Left colon (tissue), 2 donors: ENCODE measurements around the gene CKAP5. TPM values are rescaled to one million over a fixed set of nuclear protein-coding genes. Genes with fewer than 3 reads are reported as not detected.
A peak's percentile ranks its signal among the peaks of the same experiment; 100 is the strongest.
"Not testable (repeated sequence)": the region's sequence is repeated elsewhere in the genome, so short reads cannot be mapped to it uniquely, and the experiment has no call there.

ENCODE experiments used
- ATAC-seq: fragments of 200-7000 bp; cut with Tn5 transposase; one replicate; pipeline ENCODE4 v1.9.1; 2020; ENCODE audit warnings: mild to moderate bottlenecking, moderate library complexity
- DNase-seq, 2 donors: peaks; one replicate each; pipeline ENCODE4 v3.0.0-alpha.2; 2020
- intact Hi-C, 2 donors: fragments of 100-400 bp; cut with DNase I in 1 of 2; cut with micrococcal nuclease in 1 of 2; formaldehyde crosslinking; loops; one replicate each; pipeline versions ENCODE4 v1.11.2 to v1.14.0; 2022; cut with DNase I, micrococcal nuclease
- total RNA-seq, 2 donors: library from RNA; stranded (reverse); fragmentation: NEBNext Ultra II Directional; extraction: Animal tissue kit (Norgen Biotek cat#: 25700); gene quantifications; one replicate each; pipeline ENCODE4 v1.2.1, GENCODE V29; 2021
- donor health status: DM: no; HTN: no; CAD: no.
- donor health status: DM: yes; HTN: yes; CAD: no.

The CKAP5 gene
- total RNA-seq, 2 donors from 2014 or later = 50.4 to 68.0 TPM

DNA sequence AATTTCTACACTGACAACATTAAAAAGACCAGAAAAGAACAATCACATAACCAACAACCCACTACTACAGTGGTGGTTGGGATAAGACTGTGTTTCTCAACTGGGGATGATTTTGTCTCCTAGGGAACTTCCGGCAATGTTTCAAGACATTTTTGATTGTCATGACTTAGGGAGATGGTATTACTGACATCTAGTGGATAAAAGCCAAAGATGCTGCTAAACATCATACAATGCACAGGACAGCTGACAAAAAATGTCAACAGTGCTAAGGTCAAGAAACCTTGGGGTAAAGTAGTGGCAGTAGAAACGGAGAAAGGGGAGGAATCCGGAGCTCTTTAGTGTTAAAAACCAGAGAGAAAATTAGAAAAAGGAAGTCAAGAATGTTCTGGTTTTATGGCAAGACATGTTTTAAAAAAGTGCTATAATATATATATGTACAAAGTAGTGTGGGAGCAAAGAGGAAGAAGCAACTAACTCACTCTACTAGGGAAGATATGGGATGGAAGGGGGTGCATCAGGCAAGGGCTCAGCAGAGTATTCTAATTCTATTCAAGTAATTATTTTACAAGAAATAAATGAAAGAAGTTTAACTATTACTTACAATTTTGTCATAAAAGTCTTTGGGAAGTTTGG, 37.2 kb downstream of the CKAP5 start:
- intact Hi-C loops = no loop called here
- DNase-seq (no peak), ATAC-seq (peak; percentile 80)

DNA sequence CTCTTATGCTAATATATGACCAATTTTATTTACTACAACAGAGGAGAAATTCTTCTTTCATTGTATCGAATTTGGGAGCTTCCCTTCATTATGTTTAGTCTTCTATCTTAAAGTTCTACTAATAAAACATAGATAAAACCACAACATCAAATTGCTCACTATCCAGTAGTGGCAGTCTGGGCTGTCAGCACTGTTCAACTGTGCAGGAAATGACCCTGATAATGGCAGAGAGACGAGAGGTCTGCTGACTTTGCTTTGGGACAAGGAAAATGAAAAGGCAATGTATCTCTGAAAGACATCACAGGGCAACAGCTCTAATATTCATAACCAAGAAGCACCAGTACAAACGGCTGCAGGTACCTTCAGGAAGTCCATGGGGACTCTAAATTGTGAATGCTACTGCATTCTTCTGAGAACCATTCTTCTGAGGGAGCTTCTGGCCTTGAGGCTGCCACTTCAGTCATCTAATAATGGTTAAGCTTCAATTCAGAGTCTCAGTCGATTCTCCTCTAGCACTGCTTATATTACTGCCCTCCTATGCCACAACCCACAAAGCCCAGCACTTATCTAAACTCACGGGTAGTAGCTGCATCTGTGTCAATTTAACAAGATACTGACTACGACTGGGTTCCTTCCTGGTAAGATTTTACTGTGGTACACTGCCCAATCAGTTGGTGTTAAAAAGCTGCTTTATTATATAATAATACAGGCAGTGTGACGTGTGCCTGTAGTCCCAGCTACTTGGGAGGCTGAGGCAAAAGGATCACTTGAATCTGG, 44.2 kb downstream of the CKAP5 start:
- DNase-seq = no peak
- ATAC-seq = no peak
- intact Hi-C loops = no loop called here

DNA sequence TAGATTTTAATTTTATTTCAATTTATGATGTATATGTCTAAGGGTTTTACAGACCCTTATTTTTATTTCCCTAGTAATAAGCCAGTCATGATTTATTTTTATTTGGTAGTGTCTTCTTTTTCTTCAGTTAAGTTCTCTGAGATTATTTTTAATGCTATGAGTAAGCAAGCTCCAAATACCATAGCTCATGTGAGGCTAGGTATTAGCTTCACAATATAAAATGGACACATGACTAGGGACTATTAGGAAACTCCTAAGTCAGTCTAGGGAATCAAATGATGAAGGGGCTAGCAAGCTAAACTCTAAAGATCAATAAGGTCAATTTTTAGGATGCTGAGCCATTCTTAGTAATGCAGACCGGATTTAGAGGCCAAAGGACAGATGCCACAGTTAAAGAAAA, 45.9 kb downstream of the CKAP5 start:
- ATAC-seq (no peak), DNase-seq (no peak)
- intact Hi-C loops = no loop called here

DNA sequence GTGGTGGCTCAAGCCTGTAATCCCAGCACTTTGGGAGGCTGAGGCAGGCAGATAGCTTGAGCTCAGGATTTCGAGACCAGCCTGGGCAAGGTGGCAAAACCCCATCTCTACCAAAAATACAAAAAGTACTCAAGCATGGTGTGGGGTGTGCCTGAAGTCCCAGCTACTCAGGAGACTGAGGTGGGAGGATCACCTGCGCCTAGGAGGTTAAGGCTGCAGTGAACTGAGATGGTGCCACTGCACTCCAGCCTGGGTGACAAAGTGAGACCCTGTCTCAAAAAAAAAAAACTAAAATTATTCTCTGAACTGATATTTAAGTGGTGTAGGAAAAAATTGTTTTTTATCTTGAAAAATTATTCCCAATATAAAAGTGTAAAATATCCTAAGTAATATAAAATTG, 46.4 kb downstream of the CKAP5 start:
- DNase-seq, intact Hi-C loops, ATAC-seq: not testable (repeated sequence)

DNA sequence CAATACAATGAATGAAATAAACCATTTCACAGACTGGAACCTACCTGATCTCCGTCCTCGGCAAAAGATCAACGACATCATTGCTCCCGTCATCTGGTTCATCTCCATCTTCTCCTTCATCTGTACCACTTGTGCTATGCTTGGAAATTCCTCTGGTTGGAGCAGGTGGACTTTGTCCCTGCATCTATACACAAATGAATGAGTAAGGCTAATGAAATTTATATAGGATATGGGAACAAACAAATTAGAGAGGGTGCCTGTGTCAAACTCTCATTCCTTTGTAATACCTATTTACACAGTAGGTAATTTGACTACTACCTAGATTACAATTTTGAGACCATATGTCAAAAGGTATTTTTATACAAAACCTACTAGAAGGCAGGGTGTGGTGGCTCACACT, 67.7 kb downstream of the CKAP5 start:
- ATAC-seq (peak; percentile 25), DNase-seq (no peak)
- intact Hi-C loops = no loop called here

DNA sequence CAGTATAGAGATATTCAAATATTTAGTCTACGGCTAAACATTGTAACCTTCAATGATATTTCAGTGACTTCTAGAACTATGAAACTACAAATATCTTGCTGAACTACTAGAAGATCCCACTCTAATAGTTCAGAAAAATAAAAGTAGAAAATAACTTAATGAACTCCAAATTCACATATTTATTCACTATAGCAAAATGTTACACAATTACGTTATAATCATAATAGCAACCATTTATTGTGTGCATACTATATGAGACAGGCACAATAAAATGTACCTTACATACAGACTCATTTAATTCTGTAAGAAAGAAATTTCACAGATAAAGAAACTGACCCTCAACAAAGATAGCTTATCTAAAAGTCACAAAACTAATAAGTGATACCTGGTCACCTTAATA, 69.2 kb downstream of the CKAP5 start:
- DNase-seq = no peak
- no peak for ATAC-seq
- intact Hi-C loops = no loop called here

DNA sequence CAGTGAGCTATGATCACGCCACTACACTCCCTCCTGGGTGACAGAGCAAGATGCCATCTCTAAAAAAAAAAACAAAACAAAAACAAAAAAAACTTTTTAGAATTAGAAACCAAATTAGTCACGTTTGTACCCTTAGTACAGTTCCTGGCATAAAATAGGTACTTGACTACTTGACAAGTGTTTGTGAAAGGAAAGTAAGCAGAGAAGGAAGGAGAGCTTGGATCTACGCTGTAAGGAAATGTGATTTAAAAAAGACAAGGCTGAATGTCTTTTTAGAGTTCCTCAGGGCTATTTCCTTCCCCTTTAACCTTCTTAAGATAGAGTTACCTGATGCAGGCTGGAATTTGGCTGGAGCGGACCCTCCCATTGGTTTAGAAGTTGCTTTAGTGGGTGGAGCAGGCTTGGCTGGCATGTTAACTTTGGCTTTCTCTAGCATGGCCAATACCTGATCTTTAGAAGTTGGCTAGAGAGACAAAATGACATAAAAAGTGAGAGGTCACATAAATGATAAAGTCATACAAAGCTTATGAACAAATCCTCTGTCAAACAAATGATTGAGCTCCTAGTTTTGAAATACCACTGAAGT, 76.4 kb downstream of the CKAP5 start:
- ATAC-seq (no peak), DNase-seq (no peak)
- intact Hi-C loops = no loop called here

DNA sequence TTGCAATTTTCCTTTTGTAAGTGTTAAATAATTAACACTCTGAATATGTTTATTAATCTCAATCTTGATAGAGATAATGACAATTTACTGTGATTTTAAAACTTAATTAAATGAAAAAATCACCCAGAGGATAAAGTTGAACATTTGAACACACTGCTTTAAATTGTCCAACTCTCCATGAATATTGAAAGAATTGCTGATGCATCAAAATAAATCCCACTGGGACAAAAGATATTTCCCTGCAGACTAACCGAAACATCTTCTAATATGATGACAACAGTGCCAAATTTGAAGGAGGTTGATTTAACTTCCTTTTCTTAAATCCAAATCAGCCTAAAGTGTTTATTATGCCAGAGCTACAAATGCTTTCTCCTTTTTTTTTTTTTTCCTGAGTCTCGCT, 79.4 kb downstream of the CKAP5 start:
- no peak for DNase-seq
- intact Hi-C loops = no loop called here
- no peak for ATAC-seq

DNA sequence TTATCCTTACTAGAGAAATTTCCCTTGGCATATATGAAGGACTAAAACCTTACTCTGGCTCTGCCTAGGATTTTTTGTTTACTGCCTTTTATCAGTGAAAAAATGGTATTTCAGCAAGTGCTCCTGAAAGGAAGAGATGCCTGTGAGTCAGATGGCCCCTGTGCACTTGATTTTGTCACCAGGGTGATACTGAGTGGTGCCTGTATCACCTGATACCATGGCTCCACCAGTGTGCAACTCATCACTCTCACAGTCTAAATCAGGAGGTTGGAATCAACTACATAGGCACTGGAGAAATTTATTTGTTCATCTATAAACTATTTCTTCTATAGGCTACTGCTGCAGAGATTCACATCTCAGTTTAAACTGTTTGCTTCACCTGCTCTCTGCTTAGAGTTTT, 83.8 kb downstream of the CKAP5 start:
- intact Hi-C loops = no loop called here
- DNase-seq = no peak
- ATAC-seq = no peak

DNA sequence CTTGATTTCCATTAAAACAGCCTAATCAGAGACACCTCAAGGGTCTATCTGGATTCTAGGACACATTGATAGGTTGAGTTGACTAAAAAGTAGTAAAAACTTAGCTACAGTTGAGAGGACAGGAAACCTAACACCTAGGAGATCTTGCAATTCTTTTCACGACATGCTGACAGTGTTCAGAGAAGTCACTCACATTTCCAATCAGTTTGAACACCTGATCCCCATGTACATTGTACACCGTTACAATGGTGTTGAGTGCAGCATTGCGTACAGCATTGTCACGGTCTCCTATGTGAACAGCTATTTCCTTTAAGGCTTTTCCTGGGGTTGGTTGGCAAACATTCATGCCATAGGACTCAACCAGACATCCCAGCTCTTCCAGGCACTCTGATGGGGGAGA, 84.3 kb downstream of the CKAP5 start:
- DNase-seq (no peak), ATAC-seq (no peak)
- intact Hi-C loops = no loop called here

DNA sequence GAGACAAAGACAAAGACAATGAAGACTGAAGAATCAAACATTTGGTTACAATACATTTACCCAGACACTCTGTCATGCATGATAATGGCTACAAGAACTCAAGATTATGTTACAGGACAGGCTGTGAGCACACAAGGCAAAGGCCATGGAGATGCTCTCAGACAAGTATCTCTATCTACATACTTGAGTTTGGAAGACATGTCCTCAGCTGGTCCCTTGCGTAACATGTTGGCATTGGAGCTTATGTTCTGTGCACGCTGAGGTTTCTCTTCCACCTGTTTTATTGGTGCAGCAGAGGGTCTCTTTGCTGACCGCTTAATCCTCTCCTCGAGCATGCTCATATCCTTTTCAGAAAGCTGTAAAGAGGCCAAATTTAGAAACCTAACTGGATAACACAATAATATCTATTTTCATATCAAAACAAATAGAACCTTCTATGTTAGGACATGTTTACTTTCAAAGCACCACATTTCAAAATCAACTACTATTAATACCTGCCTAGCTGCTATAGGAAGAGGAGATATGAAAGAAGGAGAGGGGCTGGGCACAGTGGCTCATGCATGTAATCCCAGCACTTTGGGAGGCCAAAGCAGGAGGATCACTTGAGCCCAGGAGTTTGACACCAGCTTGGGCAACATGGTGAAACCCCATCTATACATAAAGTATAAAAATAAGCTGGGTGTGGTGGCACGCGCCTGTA, 85.5 kb downstream of the CKAP5 start:
- intact Hi-C loops = no loop called here
- DNase-seq (no peak), ATAC-seq (no peak)

DNA sequence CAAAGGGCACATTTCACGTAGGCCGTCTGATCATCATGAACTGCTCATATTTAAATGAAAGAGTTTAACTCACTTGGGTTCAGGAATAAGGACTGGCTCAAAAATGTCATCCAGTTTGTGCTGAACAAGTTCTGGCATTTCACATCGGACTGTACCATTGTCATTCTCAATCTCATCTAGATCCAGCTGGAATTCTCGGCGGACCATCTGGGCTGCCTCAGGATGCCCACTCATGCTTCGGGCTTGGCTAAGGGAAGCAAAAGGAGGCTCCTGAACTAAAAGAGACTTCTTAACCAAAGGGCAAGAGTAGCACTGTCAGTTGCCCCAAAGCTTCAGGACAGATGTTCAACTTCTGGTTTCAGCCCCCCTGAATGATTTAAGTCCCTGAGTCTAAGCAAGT, 86.9 kb downstream of the CKAP5 start:
- ATAC-seq = no peak
- intact Hi-C loops = no loop called here
- no peak for DNase-seq

DNA sequence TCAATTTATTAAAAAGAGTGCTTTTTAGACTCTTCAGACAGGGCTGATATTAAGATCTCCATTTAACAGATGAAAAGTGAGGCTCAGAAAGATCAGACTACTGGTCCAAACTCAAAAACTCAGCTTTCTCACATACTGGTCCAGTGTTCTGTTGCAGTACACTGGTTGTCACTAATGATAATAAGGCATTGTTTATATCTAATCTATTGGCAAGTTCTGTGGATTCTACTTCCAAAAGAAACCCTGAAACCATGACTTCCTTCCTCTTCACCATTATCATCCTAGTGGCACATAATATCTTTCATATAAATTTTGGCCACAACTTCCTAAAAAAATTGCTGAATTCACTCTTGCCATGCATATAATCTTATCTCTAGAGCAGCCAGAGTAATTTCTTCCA, 90.1 kb downstream of the CKAP5 start:
- DNase-seq (no peak), ATAC-seq (no peak)
- intact Hi-C loops = no loop called here

DNA sequence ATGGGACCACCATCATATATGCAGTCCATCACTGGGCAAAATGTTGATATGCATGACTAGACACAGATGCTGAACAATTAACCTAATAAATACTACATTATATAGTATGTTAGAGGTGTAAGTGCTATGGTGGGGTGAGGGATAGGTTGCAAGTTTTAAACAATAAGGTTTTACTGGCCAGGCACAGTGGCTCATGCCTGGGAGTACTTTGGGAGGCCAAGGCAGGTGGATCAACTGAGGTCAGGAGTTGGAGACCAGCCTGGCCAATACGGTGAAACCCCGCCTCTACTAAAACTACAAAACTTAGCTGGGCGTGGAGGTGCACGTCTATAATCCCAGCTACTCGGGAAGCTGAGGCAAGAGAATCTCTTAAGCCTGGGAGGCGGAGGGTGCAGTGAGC, 98.9 kb downstream of the CKAP5 start:
- DNase-seq (no peak), ATAC-seq (no peak)
- intact Hi-C loops = no loop called here

DNA sequence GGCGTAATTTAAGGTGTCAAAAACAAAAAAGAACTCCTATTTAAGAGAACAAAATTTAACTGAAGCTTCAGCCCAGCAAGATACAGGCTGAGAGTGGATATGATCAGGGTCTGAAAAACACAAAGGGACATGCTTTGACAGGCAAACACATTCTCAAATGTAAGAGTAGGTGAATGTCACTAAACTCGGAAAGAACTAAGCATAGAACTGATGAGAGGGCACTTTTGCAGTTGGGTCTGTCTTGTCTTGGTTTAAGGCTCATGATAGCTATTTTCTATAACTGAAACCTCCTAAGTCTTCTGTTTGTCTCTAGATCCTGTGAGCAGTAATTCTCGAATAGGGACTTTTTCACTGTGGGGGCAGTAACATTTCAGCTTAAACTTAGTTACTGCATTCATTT, 100.1 kb downstream of the CKAP5 start:
- intact Hi-C loops = no loop called here
- DNase-seq (no peak), ATAC-seq (no peak)

DNA sequence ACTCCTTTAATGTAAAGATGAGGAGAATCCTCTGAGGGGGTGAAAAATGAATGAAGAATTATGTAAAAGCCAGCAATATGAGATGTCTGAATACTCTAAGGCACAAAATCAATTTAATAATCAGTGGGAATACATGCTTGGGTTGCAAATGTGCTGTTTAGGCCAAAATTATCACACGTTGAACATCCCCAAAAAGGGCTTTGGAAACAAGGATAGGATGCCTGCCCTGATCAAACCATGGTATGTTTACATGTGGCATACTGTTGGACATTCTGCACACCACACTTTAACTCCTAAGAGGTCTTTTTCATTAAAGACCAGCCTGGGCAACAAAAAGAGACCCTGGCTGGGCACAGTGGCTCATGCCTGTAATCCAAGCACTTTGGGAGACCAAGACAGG, 100.8 kb downstream of the CKAP5 start:
- ATAC-seq (no peak), DNase-seq (no peak)
- intact Hi-C loops = no loop called here

DNA sequence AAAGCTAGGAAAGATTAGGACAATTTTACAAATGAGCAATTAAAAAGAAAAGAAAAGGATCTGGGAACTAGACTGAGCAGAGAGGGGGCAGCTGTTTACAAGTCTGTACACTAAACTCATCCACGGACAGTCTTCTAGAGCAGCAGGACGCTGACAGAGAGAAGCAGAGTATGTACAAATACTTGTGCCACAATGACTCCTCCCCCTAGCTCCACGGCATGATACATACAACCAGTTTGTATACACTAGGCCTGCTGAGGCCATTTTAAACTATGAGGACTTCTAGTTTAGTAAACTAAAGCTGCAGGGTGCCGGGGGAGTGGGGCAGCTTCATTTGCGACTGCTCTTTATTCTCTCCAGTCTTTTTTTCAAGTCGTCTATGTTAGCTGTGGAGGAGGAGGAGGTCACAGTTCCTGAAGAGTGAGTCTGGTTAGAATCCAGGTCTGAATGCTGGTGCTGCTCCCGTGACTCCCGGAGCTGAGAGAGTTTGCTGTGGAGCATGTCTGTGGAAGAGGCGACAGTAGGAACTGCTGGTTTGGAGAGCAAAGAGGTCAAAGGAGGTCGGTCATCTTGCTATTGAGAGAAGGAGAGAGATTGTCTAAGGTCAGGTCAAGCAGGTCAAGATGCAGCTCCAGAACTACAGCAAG, 102.3 kb downstream of the CKAP5 start:
- intact Hi-C loops = no loop called here
- ATAC-seq (no peak), DNase-seq (no peak)

DNA sequence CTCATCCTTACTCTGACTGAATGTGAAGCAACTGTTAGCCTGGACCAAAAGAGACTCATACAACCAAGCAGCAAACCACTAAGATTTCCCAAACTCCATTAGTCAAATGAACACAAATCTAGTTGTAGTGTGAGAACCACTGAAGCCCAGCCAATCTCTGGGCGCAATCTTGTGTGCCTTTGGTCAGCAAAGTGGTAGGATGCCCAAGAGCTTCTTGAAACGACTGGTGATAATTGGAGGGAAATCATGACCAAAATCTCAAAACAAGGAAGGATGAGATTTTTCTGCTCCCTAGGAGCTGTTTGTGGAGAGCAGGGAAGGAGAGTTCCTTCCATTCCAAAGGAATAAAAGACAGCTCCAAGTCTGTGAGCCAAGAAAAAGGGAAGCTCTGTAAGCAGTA, 103.0 kb downstream of the CKAP5 start:
- ATAC-seq (no peak), DNase-seq (no peak)
- intact Hi-C loops = no loop called here
